Measurements from ENCODE around the gene INSM1. TPM values are rescaled to one million over a fixed set of nuclear protein-coding genes. Genes with fewer than 3 reads are reported as not detected.

INSM1 gene
- total and polyA plus RNA-seq, 7 experiments from 2014 or later: 0.12 to 0.53 TPM; not detected in 5

DNA sequence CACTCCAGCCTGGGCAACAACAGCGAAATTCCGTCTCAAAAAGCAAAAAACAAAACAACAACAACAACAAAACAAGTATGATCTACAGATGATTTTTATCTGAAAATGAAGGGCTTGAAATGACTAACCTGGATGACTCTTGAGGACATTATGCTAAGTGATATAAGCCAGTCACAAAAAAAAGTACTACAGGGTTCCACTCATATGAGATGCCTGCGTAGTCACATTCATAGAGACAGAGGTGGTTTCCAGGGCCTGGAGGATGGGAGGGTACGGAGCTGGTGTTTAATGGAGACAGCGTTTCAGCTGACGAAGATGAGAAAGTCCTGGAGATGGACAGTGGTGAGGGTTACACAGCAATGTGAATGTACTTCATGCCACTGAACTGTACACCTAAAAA lies 8.3 kb upstream of the INSM1 start:
- no peaks in the 10 kb centered on the region for H3K36me3 ChIP-seq (ENCODE audit: control insufficient read depth in 2 of 3, insufficient read depth in 3 of 3, low read length in 3 of 3)
- ChIA-PET POLR2A (no interaction called here), CTCF (no interaction called here)
- peak overlapping the region in 1 of 9 donors; percentile 0 for H3K27ac Mint-ChIP-seq
- H3K4me3 ChIP-seq (ENCODE audit: low read length): no peak overlapping the region
- intact Hi-C loops (cut with micrococcal nuclease): loop anchor here (1.0 to 10.0 kb wide), 3 partner anchors 209 to 1345 kb away; partner anchors contain the start of gene PAX1 (in 1 of the 2)
- peaks cover 0 to 29% (median 23%) of the 10 kb centered on the region in 7 donors for H3K4me1 Mint-ChIP-seq
- peaks cover 0 to 7% (median 0%) of the 10 kb centered on the region in 11 donors for H3K9me3 Mint-ChIP-seq
- DNase-seq: no peak
- ATAC-seq: no peak
- peak overlapping the region in 4 of 10 donors; percentile 1 to 56 (median 28) for H3K4me3 Mint-ChIP-seq
- no peaks in the 10 kb centered on the region for H3K27me3 ChIP-seq (ENCODE audit: control insufficient read depth in 2 of 2, insufficient read depth in 2 of 2, low read length in 2 of 2)
- H3K36me3 Mint-ChIP-seq: no peaks in the 10 kb centered on the region
- peaks cover 36 to 49% (median 48%) of the 10 kb centered on the region in 5 donors for H3K27me3 Mint-ChIP-seq
- no peak overlapping the region for H3K27ac ChIP-seq (ENCODE audit: low read depth, low read length)
- peaks cover 0 to 10% of the 10 kb centered on the region in 2 donors for H3K4me1 ChIP-seq (ENCODE audit: control insufficient read depth in 2 of 2, insufficient read depth in 2 of 2, low read length in 2 of 2)
- H3K9me3 ChIP-seq (ENCODE audit: control insufficient read depth in 2 of 3, low read length in 3 of 3): no peaks in the 10 kb centered on the region

DNA sequence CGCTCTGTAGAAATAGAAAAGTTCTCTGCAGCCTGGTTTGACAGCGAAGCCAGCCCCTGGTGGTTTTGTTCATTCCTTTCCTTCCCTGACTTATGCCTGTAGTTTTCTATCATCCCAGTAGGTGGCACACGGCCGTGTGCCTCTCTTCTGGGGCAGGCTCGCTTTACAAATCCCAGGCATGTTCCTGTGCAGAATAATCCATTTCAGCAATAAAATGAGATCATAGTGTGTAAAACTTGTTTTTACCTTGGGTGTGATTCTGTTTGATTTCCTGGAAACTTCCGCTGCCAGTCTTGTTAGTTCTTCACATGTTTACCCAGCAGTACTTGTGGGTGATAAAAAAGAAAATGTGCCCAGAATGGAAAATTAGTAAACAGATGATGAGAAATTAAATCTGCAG lies 7.4 kb upstream of the INSM1 start:
- H3K4me1 Mint-ChIP-seq: peaks cover 0 to 31% (median 24%) of the 10 kb centered on the region in 7 donors
- peaks cover 42 to 56% (median 51%) of the 10 kb centered on the region in 5 donors for H3K27me3 Mint-ChIP-seq
- Histone ChIP-seq H3K27ac (ENCODE audit: low read depth, low read length) (no peak overlapping the region), H3K27me3 (ENCODE audit: control insufficient read depth in 2 of 2, insufficient read depth in 2 of 2, low read length in 2 of 2) (no peaks in the 10 kb centered on the region), H3K9me3 (ENCODE audit: control insufficient read depth in 2 of 3, low read length in 3 of 3) (no peaks in the 10 kb centered on the region), H3K4me3 (ENCODE audit: low read length) (no peak overlapping the region), H3K4me1 (ENCODE audit: control insufficient read depth in 2 of 2, insufficient read depth in 2 of 2, low read length in 2 of 2) (peaks cover 0 to 10% of the 10 kb centered on the region in 2 donors), H3K36me3 (ENCODE audit: control insufficient read depth in 2 of 3, insufficient read depth in 3 of 3, low read length in 3 of 3) (no peaks in the 10 kb centered on the region)
- peak overlapping the region in 7 of 10 donors; percentile 27 to 72 (median 55) for H3K4me3 Mint-ChIP-seq
- peak overlapping the region in 1 of 9 donors; percentile 0 for H3K27ac Mint-ChIP-seq
- H3K36me3 Mint-ChIP-seq: no peaks in the 10 kb centered on the region
- ChIA-PET POLR2A (no interaction called here), CTCF (no interaction called here)
- ATAC-seq: peak; percentile 72
- intact Hi-C loops (cut with micrococcal nuclease): loop anchor here (1.0 to 10.0 kb wide), 3 partner anchors 208 to 1344 kb away; partner anchors contain the start of gene PAX1 (in 1 of the 2)
- DNase-seq: peak in 2 of 9 donors; percentile 5 to 26
- H3K9me3 Mint-ChIP-seq: peaks cover 0 to 2% (median 0%) of the 10 kb centered on the region in 11 donors

- Histone ChIP-seq H3K27ac (ENCODE audit: low read depth, low read length) (no peak overlapping the region), H3K4me3 (ENCODE audit: low read length) (no peak overlapping the region), H3K36me3 (ENCODE audit: control insufficient read depth in 2 of 3, insufficient read depth in 3 of 3, low read length in 3 of 3) (no peaks in the 10 kb centered on the region), H3K9me3 (ENCODE audit: control insufficient read depth in 2 of 3, low read length in 3 of 3) (no peaks in the 10 kb centered on the region), H3K4me1 (ENCODE audit: control insufficient read depth in 2 of 2, insufficient read depth in 2 of 2, low read length in 2 of 2) (peaks cover 0 to 10% of the 10 kb centered on the region in 2 donors), H3K27me3 (ENCODE audit: control insufficient read depth in 2 of 2, insufficient read depth in 2 of 2, low read length in 2 of 2) (no peaks in the 10 kb centered on the region)
- Mint-ChIP-seq H3K36me3 (no peaks in the 10 kb centered on the region), H3K4me3 (no peak overlapping the region), H3K4me1 (peaks cover 0 to 40% (median 28%) of the 10 kb centered on the region in 7 donors), H3K27me3 (peaks cover 57 to 76% (median 67%) of the 10 kb centered on the region in 5 donors), H3K27ac (no peak overlapping the region), H3K9me3 (no peaks in the 10 kb centered on the region)
- POLR2A ChIA-PET: interaction anchor here (0.7 kb wide), 1 partner anchor 1506 kb away, joined by 3 read pairs; no protein-coding TSS in a partner anchor
- CTCF ChIA-PET: no interaction called here
- ATAC-seq (no peak), DNase-seq (no peak)
- intact Hi-C loops (cut with micrococcal nuclease): loop anchor here in 1 of 2 donors (2.0 to 10.0 kb wide), 2 partner anchors 738 to 1342 kb away; partner anchors contain the start of gene PAX1
Measured at GRCh38 chr20:20362774-20363433, 5.0 kb upstream of the INSM1 start.

DNA sequence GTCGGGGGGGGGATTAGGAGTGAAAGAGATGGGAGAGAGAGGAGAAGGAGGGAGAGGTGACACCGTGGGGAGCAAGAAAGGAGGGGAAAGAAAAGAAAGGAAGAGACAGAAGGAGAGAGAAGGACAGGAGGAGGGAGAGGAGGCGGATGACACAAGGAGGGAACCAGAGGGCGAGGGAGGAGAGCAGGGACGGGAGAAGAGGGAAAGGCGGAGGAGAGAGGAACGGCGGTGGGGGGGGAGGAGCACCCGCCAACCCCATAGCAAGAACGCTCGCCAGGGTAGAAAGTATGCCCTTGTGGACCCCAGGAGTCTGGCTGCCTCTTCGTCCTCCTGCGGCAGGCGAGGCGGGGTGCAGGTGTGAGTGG lies 4.5 kb upstream of the INSM1 start:
- Mint-ChIP-seq H3K36me3 (no peaks in the 10 kb centered on the region), H3K27ac (no peak overlapping the region), H3K4me3 (peak overlapping the region in 2 of 10 donors; percentile 17 to 45), H3K9me3 (no peaks in the 10 kb centered on the region), H3K4me1 (peaks cover 0 to 40% (median 28%) of the 10 kb centered on the region in 7 donors), H3K27me3 (peaks cover 56 to 76% (median 67%) of the 10 kb centered on the region in 5 donors)
- DNase-seq (no peak), ATAC-seq (no peak)
- ChIA-PET POLR2A (no interaction called here), CTCF (no interaction called here)
- no peaks in the 10 kb centered on the region for H3K27me3 ChIP-seq (ENCODE audit: control insufficient read depth in 2 of 2, insufficient read depth in 2 of 2, low read length in 2 of 2)
- no peaks in the 10 kb centered on the region for H3K36me3 ChIP-seq (ENCODE audit: control insufficient read depth in 2 of 3, insufficient read depth in 3 of 3, low read length in 3 of 3)
- intact Hi-C loops (cut with micrococcal nuclease): loop anchor here in 1 of 2 donors (2.0 to 10.0 kb wide), 2 partner anchors 737 to 1341 kb away; partner anchors contain the start of gene PAX1
- H3K27ac ChIP-seq (ENCODE audit: low read depth, low read length): no peak overlapping the region
- H3K4me1 ChIP-seq (ENCODE audit: control insufficient read depth in 2 of 2, insufficient read depth in 2 of 2, low read length in 2 of 2): peaks cover 0 to 10% of the 10 kb centered on the region in 2 donors
- H3K4me3 ChIP-seq (ENCODE audit: low read length): no peak overlapping the region
- H3K9me3 ChIP-seq (ENCODE audit: control insufficient read depth in 2 of 3, low read length in 3 of 3): no peaks in the 10 kb centered on the region

DNA sequence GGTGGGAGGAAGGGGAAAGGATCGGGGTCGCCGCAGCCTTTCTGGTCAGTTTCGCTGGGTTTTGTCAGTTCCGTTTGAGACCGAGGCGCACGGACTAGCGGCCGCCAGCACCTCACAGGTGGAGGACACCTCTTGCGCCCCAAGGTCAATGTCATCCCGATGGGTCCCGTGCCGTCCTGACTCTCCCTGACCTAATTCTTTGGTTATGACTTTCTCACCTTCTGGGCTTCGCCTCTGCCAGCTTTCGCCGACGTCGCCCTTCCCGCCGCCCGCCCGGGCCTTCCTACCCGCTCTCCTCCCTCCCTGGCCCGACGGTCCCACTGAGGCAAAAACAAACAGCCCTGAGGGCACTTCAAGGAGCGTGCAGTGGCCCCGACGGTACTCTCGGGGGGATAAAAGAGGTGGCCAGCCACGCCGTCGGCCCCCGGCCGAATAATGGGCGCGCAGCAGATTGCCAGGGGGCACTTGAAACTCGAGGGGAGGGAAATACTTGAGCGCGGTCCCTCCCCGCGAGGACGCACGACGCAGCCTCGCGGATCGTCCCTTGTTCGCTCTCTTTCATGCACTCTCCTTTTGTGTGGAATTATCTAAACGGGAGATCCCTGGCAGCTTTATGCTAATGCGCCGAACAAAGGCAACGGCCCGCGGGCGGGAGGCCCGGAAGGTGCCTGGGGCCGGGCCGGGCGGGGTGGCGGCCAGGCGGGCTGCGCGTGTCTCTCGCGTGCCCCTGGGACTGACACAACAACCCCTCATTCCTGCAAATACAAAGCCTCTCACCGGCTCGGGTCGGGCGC lies 3.9 kb upstream of the INSM1 start:
- DNase-seq (peak in 1 of 9 donors; percentile 25), ATAC-seq (no peak)
- Mint-ChIP-seq H3K27me3 (peaks cover 53 to 76% (median 63%) of the 10 kb centered on the region in 5 donors), H3K4me3 (peak overlapping the region in 1 of 10 donors; percentile 45), H3K36me3 (no peaks in the 10 kb centered on the region), H3K27ac (no peak overlapping the region), H3K4me1 (peaks cover 0 to 40% (median 28%) of the 10 kb centered on the region in 7 donors), H3K9me3 (no peaks in the 10 kb centered on the region)
- H3K9me3 ChIP-seq (ENCODE audit: control insufficient read depth in 2 of 3, low read length in 3 of 3): no peaks in the 10 kb centered on the region
- H3K36me3 ChIP-seq (ENCODE audit: control insufficient read depth in 2 of 3, insufficient read depth in 3 of 3, low read length in 3 of 3): no peaks in the 10 kb centered on the region
- intact Hi-C loops (cut with micrococcal nuclease): loop anchor here in 1 of 2 donors (2.0 to 10.0 kb wide), 2 partner anchors 737 to 1341 kb away; partner anchors contain the start of gene PAX1
- ChIA-PET CTCF (no interaction called here), POLR2A (no interaction called here)
- H3K27me3 ChIP-seq (ENCODE audit: control insufficient read depth in 2 of 2, insufficient read depth in 2 of 2, low read length in 2 of 2): no peaks in the 10 kb centered on the region
- H3K4me1 ChIP-seq (ENCODE audit: control insufficient read depth in 2 of 2, insufficient read depth in 2 of 2, low read length in 2 of 2): peaks cover 0 to 10% of the 10 kb centered on the region in 2 donors
- no peak overlapping the region for H3K27ac ChIP-seq (ENCODE audit: low read depth, low read length)
- no peak overlapping the region for H3K4me3 ChIP-seq (ENCODE audit: low read length)

DNA sequence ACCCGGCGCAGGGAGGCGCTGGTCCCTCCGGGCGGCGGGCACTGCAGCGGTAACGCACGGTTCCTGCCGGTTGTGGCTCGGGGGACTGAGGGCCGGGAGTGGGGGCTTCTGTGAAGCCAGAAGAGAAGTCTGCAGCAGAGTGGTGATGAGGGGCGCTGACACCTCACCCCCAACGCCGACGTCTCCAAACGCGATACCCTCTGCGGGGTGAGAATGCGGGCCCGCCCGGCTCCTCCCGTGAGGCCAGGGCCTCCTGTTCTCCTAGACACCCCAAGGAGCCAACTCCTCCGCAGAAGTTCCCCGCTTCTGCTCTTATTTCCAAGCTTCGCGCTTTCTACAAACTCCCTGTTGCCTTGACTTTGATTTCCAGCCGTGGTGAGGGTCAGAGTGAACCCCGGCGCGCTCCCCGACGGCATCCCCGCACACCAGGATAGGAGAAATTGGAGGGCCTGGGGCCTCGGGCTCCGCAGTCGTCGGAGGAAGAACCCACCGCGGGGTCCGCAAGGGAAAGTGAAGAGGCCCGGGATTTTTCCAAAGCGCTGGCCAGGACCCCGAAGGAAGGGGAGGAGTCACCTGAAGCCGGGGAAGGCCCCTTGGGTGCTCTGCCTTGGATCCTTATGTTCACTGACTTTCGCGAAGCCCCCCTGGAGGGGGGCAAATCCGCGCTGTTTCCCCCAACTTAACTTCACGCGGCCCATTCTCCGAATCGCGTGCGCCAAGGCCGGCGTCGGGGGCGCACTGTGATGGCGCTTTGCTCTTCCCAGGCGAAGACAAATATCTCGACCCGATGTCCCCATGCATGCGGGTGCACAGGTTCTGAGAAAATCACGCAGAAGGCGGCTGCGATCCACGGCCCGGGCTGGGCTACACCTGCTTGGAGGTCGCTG lies 3.1 kb upstream of the INSM1 start:
- Mint-ChIP-seq H3K9me3 (no peaks in the 10 kb centered on the region), H3K4me1 (peaks cover 2 to 37% (median 27%) of the 10 kb centered on the region in 7 donors), H3K27ac (no peak overlapping the region), H3K4me3 (peak overlapping the region in 1 of 10 donors; percentile 34), H3K27me3 (peaks cover 51 to 73% (median 61%) of the 10 kb centered on the region in 5 donors), H3K36me3 (peaks cover 0 to 1% (median 0%) of the 10 kb centered on the region in 5 donors)
- ChIA-PET CTCF (no interaction called here), POLR2A (no interaction called here)
- intact Hi-C loops (cut with micrococcal nuclease): loop anchor here in 1 of 2 donors (5.0 to 10.0 kb wide), 3 partner anchors 1142 to 1340 kb away; partner anchors contain the start of gene PAX1
- peak in 1 of 9 donors; percentile 41 for DNase-seq
- no peak for ATAC-seq
- no peaks in the 10 kb centered on the region for H3K9me3 ChIP-seq (ENCODE audit: control insufficient read depth in 2 of 3, low read length in 3 of 3)
- no peaks in the 10 kb centered on the region for H3K36me3 ChIP-seq (ENCODE audit: control insufficient read depth in 2 of 3, insufficient read depth in 3 of 3, low read length in 3 of 3)
- H3K27me3 ChIP-seq (ENCODE audit: control insufficient read depth in 2 of 2, insufficient read depth in 2 of 2, low read length in 2 of 2): no peaks in the 10 kb centered on the region
- peaks cover 0 to 10% of the 10 kb centered on the region in 2 donors for H3K4me1 ChIP-seq (ENCODE audit: control insufficient read depth in 2 of 2, insufficient read depth in 2 of 2, low read length in 2 of 2)
- H3K4me3 ChIP-seq (ENCODE audit: low read length): no peak overlapping the region
- no peak overlapping the region for H3K27ac ChIP-seq (ENCODE audit: low read depth, low read length)
